ENCODE results near the gene TYSND1. TPM values are rescaled to one million over a fixed set of nuclear protein-coding genes. Genes with fewer than 3 reads are reported as not detected.
"Not testable (repeated sequence)": the region's sequence is repeated elsewhere in the genome, so short reads cannot be mapped to it uniquely, and the experiment has no call there.

Gene TYSND1
- total and polyA plus RNA-seq, 3 donors from 2014 or later, result 33.8 to 66.8 (median 45.4) TPM

GRCh38 chr10:70162151-70162891, 15.8 kb upstream of the TYSND1 start:
- Histone ChIP-seq H3K4me1 (peaks cover 4% of the 10 kb centered on the region), H3K27ac (no peak overlapping the region), H3K4me3 (no peak overlapping the region), H3K27me3 (no peaks in the 10 kb centered on the region), H3K9me3 (no peaks in the 10 kb centered on the region), H3K36me3 (ENCODE audit: low read depth, missing control alignments) (no peaks in the 10 kb centered on the region)
- 86% methylated on average over 2 of the region's 2 CpGs for WGBS, 2 donors
- intact Hi-C loops (cut with DNase I; ENCODE audit: low total_unique reads), result no loop called here
- TF ChIP-seq, protein P1, sequence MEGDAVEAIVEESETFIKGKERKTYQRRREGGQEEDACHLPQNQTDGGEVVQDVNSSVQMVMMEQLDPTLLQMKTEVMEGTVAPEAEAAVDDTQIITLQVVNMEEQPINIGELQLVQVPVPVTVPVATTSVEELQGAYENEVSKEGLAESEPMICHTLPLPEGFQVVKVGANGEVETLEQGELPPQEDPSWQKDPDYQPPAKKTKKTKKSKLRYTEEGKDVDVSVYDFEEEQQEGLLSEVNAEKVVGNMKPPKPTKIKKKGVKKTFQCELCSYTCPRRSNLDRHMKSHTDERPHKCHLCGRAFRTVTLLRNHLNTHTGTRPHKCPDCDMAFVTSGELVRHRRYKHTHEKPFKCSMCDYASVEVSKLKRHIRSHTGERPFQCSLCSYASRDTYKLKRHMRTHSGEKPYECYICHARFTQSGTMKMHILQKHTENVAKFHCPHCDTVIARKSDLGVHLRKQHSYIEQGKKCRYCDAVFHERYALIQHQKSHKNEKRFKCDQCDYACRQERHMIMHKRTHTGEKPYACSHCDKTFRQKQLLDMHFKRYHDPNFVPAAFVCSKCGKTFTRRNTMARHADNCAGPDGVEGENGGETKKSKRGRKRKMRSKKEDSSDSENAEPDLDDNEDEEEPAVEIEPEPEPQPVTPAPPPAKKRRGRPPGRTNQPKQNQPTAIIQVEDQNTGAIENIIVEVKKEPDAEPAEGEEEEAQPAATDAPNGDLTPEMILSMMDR (IDR thresholded peaks at IDR 0.05), result no peak
- TF ChIP-seq POLR2A (IDR thresholded peaks at IDR 0.05), result no peak
- DNase-seq, result no peak

- WGBS, 2 donors, result 63 to 68% methylated on average over 1 of the region's 1 CpG
- Histone ChIP-seq H3K4me3 (no peak overlapping the region), H3K9me3 (no peaks in the 10 kb centered on the region), H3K36me3 (ENCODE audit: low read depth, missing control alignments) (no peaks in the 10 kb centered on the region), H3K4me1 (peaks cover 4% of the 10 kb centered on the region), H3K27me3 (no peaks in the 10 kb centered on the region), H3K27ac (no peak overlapping the region)
- TF ChIP-seq, protein P1 (IDR thresholded peaks at IDR 0.05), result no peak
- no peak for TF ChIP-seq POLR2A (IDR thresholded peaks at IDR 0.05)
- no peak for DNase-seq
- intact Hi-C loops (cut with DNase I; ENCODE audit: low total_unique reads), result no loop called here
Measured at GRCh38 chr10:70160798-70161197, 14.3 kb upstream of the TYSND1 start.

- H3K4me3 ChIP-seq; DNase-seq; H3K27me3 ChIP-seq; H3K36me3 ChIP-seq (ENCODE audit: low read depth, missing control alignments); intact Hi-C loops (cut with DNase I; ENCODE audit: low total_unique reads); H3K27ac ChIP-seq; H3K4me1 ChIP-seq; H3K9me3 ChIP-seq: not testable (repeated sequence)
- WGBS, 2 donors, result 90 to 91% methylated on average over 3 of the region's 3 CpGs
Measured at GRCh38 chr10:70159366-70159765, 12.9 kb upstream of the TYSND1 start.

DNA sequence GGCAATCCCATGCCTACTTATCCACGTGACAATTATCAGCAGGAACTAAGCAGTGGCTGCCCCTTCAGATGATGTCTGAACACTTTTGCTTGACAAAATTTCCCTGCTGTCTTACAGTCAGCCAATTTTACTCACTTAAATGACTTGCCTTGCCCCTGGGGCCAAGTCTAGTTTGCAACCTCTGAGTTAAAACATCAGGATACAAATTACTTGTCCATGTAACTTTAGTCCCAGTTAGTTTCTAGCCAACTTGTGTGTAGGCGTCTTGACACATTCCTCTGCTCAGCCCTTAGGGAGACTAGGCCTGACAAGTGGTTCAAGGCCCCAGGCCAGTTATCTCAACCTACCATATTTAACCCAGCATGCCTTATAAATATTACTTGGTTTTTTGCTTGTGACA, 11.6 kb upstream of the TYSND1 start:
- Histone ChIP-seq H3K9me3 (no peaks in the 10 kb centered on the region), H3K27me3 (no peaks in the 10 kb centered on the region), H3K27ac (no peak overlapping the region), H3K4me1 (peaks cover 4% of the 10 kb centered on the region), H3K36me3 (ENCODE audit: low read depth, missing control alignments) (no peaks in the 10 kb centered on the region), H3K4me3 (no peak overlapping the region)
- TF ChIP-seq, protein P1 (IDR thresholded peaks at IDR 0.05), result no peak
- DNase-seq, result no peak
- WGBS, 2 donors, result 33 to 44% methylated on average over 2 of the region's 2 CpGs
- intact Hi-C loops (cut with DNase I; ENCODE audit: low total_unique reads), result no loop called here

GRCh38 chr10:70155255-70155838, 8.8 kb upstream of the TYSND1 start:
- H3K36me3 ChIP-seq (ENCODE audit: low read depth, missing control alignments), result no peaks in the 10 kb centered on the region
- no peaks in the 10 kb centered on the region for H3K27me3 ChIP-seq
- H3K4me1 ChIP-seq, result peaks cover 4% of the 10 kb centered on the region
- TF ChIP-seq POLR2A (IDR thresholded peaks at IDR 0.05), result no peak
- no peak overlapping the region for H3K4me3 ChIP-seq
- H3K27ac ChIP-seq, result no peak overlapping the region
- 36 to 59% methylated on average over 3 of the region's 3 CpGs for WGBS, 2 donors
- intact Hi-C loops (cut with DNase I; ENCODE audit: low total_unique reads), result no loop called here
- no peak for DNase-seq
- no peaks in the 10 kb centered on the region for H3K9me3 ChIP-seq

DNA sequence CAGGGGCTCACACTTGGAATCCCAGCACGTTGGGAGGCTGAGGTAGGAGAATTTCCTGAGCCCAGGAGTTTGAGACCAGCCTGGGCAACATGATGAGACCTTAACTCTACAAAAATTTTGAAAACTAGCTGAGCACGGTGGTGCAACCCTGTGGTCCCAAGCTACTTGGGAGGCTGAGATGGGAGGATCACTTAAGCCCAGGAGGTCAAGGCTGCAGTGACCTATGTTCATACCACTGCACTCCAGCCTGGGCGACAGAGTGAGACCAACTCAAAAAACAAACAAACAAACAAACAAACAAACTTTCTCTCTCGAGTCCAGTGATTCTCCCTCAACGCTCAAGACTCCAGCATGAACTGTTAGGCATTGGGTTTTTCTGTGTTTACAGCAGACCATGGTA, 2.0 kb upstream of the TYSND1 start:
- Histone ChIP-seq H3K36me3 (ENCODE audit: low read depth, missing control alignments) (no peaks in the 10 kb centered on the region), H3K4me3 (no peak overlapping the region), H3K4me1 (peaks cover 16% of the 10 kb centered on the region), H3K27me3 (no peaks in the 10 kb centered on the region), H3K27ac (no peak overlapping the region), H3K9me3 (no peaks in the 10 kb centered on the region)
- 74 to 86% methylated on average over 5 of the region's 5 CpGs for WGBS, 2 donors
- intact Hi-C loops (cut with DNase I; ENCODE audit: low total_unique reads), result no loop called here
- TF ChIP-seq POLR2A (IDR thresholded peaks at IDR 0.05), result no peak
- TF ChIP-seq, protein P1 (IDR thresholded peaks at IDR 0.05), result no peak
- no peak for DNase-seq

All from testis (tissue), 3 donors.